GM12878 (cell line): Measurements from ENCODE around the gene FAS. TPM values are rescaled to one million over a fixed set of nuclear protein-coding genes. Genes with fewer than 3 reads are reported as not detected.

Experiments
- ATAC-seq: fragments of 200-7000 bp; cut with Tn5 transposase; 3 replicates; pipeline ENCODE4 v1.9.1; 2020; ENCODE audit warnings: mild to moderate bottlenecking, moderate library complexity
- BruUV-seq: library from RNA; stranded (reverse); fragments of 400-500 nt; replicated peaks from 2 replicates; lab custom pipeline; 2021; lab: Mats Ljungman, UMichigan
- CTCF ChIA-PET: fragments of 300-600 bp; sonication (Branson Sonifier 250); formaldehyde crosslinking; extraction: SDS; loops from one replicate; lab custom pipeline; 2021; ENCODE audit warnings: inconsistent platforms; lab: Yijun Ruan, JAX
- POLR2A ChIA-PET: fragments of 350-600 bp; formaldehyde crosslinking; extraction: SDS; loops from one replicate; lab custom pipeline; 2021; ENCODE audit warnings: inconsistent platforms; lab: Charles Lee
- RAD21 ChIA-PET: fragments of 300-600 bp; sonication (Branson Sonifier 250); formaldehyde crosslinking; loops from one replicate; lab custom pipeline; 2023; ENCODE audit warnings: antibody characterized with exemption; ENCODE audit not compliant: unreplicated experiment; lab: Charles Lee
- SMC1A ChIA-PET: fragments of 300-600 bp; sonication (Branson Sonifier 250); formaldehyde crosslinking; loops from one replicate; lab custom pipeline; 2023; ENCODE audit not compliant: unreplicated experiment, uncharacterized antibody; lab: Charles Lee
- DNase-seq: peaks from one replicate; pipeline ENCODE4 v3.0.0-alpha.2; 2011; ENCODE audit warnings: low read depth, low spot score
- FAIRE-seq: peaks from 3 replicates; lab custom pipeline; 2011; peaks lifted over from hg19 to GRCh38; lab: Jason Lieb, UNC
- H2AFZ ChIP-seq: 2 replicates; pipeline ENCODE4 v1.6.0; 2011; ENCODE audit warnings: low read depth, low read length, control low read depth; ENCODE audit not compliant: control insufficient read depth
- H3K27ac ChIP-seq: 2 replicates; pipeline ENCODE4 v1.5.1; 2011; ENCODE audit warnings: control low read depth; ENCODE audit not compliant: control insufficient read depth, insufficient read depth
- H3K27me3 ChIP-seq, 2 experiments: replicated peaks in 1 of 2; 2 replicates each; pipeline versions ENCODE4 v1.6.0 to v1.6.1; 2011; ENCODE audit warnings: low read length in 1 of 2; ENCODE audit not compliant: control insufficient read depth in 2 of 2, insufficient read depth in 2 of 2
- H3K36me3 ChIP-seq, 2 experiments: 2 replicates each; pipeline ENCODE4 v1.5.1; 2011; ENCODE audit warnings: low read length in 1 of 2; ENCODE audit not compliant: control insufficient read depth in 2 of 2, insufficient read depth in 2 of 2
- H3K4me1 ChIP-seq: 2 replicates; pipeline ENCODE4 v1.6.1; 2011; ENCODE audit warnings: mild to moderate bottlenecking, low read length, moderate library complexity, mixed read lengths; ENCODE audit not compliant: control insufficient read depth, insufficient read depth
- H3K4me2 ChIP-seq: 2 replicates; pipeline ENCODE4 v1.6.0; 2011; ENCODE audit warnings: control low read depth; ENCODE audit not compliant: control insufficient read depth, insufficient read depth
- H3K4me3 ChIP-seq: fragments of 200-600 bp; sonication (generic); 2 replicates; pipeline ENCODE4 v1.5.1; 2016
- H3K79me2 ChIP-seq: 2 replicates; pipeline ENCODE4 v1.6.0; 2011; ENCODE audit warnings: low read length; ENCODE audit not compliant: control insufficient read depth, insufficient read depth
- H3K9ac ChIP-seq: 2 replicates; pipeline ENCODE4 v1.8.0; 2011; ENCODE audit warnings: low read length, control low read depth, mixed read lengths; ENCODE audit not compliant: control insufficient read depth, insufficient read depth
- H3K9me3 ChIP-seq: replicated peaks from 3 replicates; pipeline ENCODE4 v1.5.1; 2011; ENCODE audit warnings: mild to moderate bottlenecking, low read length; ENCODE audit not compliant: control insufficient read depth, insufficient read depth
- H4K20me1 ChIP-seq: 2 replicates; pipeline ENCODE4 v1.6.0; 2011; ENCODE audit not compliant: control insufficient read depth, insufficient read depth
- E4F1 ChIP-seq: fragments of 450-650 bp; IDR thresholded peaks from 2 replicates; pipeline ENCODE4 v1.6.1; 2018; ENCODE audit warnings: borderline replicate concordance, mild to moderate bottlenecking; ENCODE audit not compliant: partially characterized antibody
- MEF2B ChIP-seq: fragments of 450-650 bp; IDR thresholded peaks from 2 replicates; pipeline ENCODE4 v1.6.1; 2018; ENCODE audit warnings: mild to moderate bottlenecking, moderate library complexity; ENCODE audit not compliant: partially characterized antibody, poor library complexity, severe bottlenecking
- RUNX3 ChIP-seq: IDR thresholded peaks from 2 replicates; pipeline ENCODE4 v1.6.1; 2012; ENCODE audit warnings: low read length, inconsistent platforms
- WGBS: methylation state at CpG from one replicate; pipeline ENCODE4 v1.1.6; 2016; ENCODE audit warnings: low lambda C conversion rate; ENCODE audit not compliant: insufficient replicate concordance, insufficient coverage; ENCODE audit errors: missing lambda C conversion rate; 5-methylcytosine and 5-hydroxymethylcytosine counted together
- in situ Hi-C: fragments of 300-500 bp; cut with MboI; formaldehyde crosslinking; loops from 9 replicates; pipeline ENCODE4 v1.14.3; 2018; ENCODE audit warnings: mixed read lengths
- intact Hi-C: fragments of 100-400 bp; cut with micrococcal nuclease; formaldehyde crosslinking; loops from one replicate; pipeline ENCODE4 v1.14.2; 2022; ENCODE audit not compliant: unreplicated experiment
- polyA plus RNA-seq, 11 experiments: library from polyadenylated mRNA; depleted of rRNA in 4 of 11; unstranded in 6 of 11; stranded (reverse) in 5 of 11; fragments of >200 nt; fragmentation: Nextera tagmentation in 4 of 11; fragmentation: Illumina TruSeq in 1 of 11; extraction: Ambion mirVana in 4 of 11; extraction: Trizol in 1 of 11; gene quantifications; 1 replicate in 1 of 11; 2 replicates in 10 of 11; pipeline versions ENCODE4 v1.2.1 to v1.2.3, GENCODE V29; 2011 to 2016; ENCODE audit warnings: inconsistent platforms in 2 of 11, missing spikeins in 2 of 11, low read depth in 1 of 11
- total RNA-seq, 4 experiments: library from RNA; depleted of rRNA in 3 of 4; stranded (reverse); fragments of >200 nt in 3 of 4; fragmentation: Illumina TruSeq in 1 of 4; extraction: Trizol in 1 of 4; gene quantifications; 2 replicates each; pipeline versions ENCODE4 v1.2.1 to v1.2.3, GENCODE V29; 2013 to 2021

FAS gene
- total and polyA plus RNA-seq, 10 of the 15 experiments (the other 5 are each of a cell fraction or from before 2014, with no cell fraction given), result 50.1 to 147 (median 69.9) TPM

GRCh38 chr10:89055159-89055558, 64.6 kb downstream of the FAS start:
- TF ChIP-seq RUNX3, result no peak
- no peak for TF ChIP-seq E4F1
- H3K9me3 ChIP-seq, result no peaks in the 10 kb centered on the region
- H3K4me1 ChIP-seq, result no peaks in the 10 kb centered on the region
- H3K27me3 ChIP-seq, result no peaks in the 10 kb centered on the region
- ChIA-PET SMC1A (interaction anchor here (1.1 to 1.8 kb wide), 4 partner anchors 15 to 26 kb away, joined by 3 to 6 read pairs (median 5); no protein-coding TSS in a partner anchor), CTCF (interaction anchor here (1.0 to 2.2 kb wide), 6 partner anchors 26 to 162 kb away, joined by 3 to 8 read pairs (median 4); no protein-coding TSS in a partner anchor), RAD21 (interaction anchor here (0.7 to 1.2 kb wide), 2 partner anchors 12 to 21 kb away, joined by 3 read pairs; no protein-coding TSS in a partner anchor), POLR2A (no interaction called here)
- FAIRE-seq (no peak), DNase-seq (no peak), ATAC-seq (no peak)
- H3K4me3 ChIP-seq, result no peak overlapping the region
- intact Hi-C loops (no loop called here), in situ Hi-C loops (no loop called here)
- no peak overlapping the region for H3K27ac ChIP-seq
- no peaks in the 10 kb centered on the region for H3K79me2 ChIP-seq
- H4K20me1 ChIP-seq, result no peaks in the 10 kb centered on the region
- no peak overlapping the region for H2AFZ ChIP-seq
- no peak overlapping the region for H3K4me2 ChIP-seq
- BruUV-seq, result no TSS peak
- WGBS, result 79% methylated on average over 5 of the region's 5 CpGs
- no peaks in the 10 kb centered on the region for H3K36me3 ChIP-seq
- H3K9ac ChIP-seq, result no peak overlapping the region

GRCh38 chr10:89062861-89063260, 72.3 kb downstream of the FAS start:
- Histone ChIP-seq H3K79me2 (no peaks in the 10 kb centered on the region), H4K20me1 (no peaks in the 10 kb centered on the region), H3K9me3 (no peaks in the 10 kb centered on the region), H3K4me3 (no peak overlapping the region), H3K4me1 (no peaks in the 10 kb centered on the region), H2AFZ (no peak overlapping the region), H3K9ac (no peak overlapping the region), H3K4me2 (no peak overlapping the region), H3K27ac (no peak overlapping the region), H3K36me3 (no peaks in the 10 kb centered on the region), H3K27me3 (no peaks in the 10 kb centered on the region)
- WGBS, result 0% methylated on average over 1 of the region's 1 CpG
- DNase-seq (no peak), FAIRE-seq (no peak), ATAC-seq (no peak)
- ChIA-PET POLR2A (no interaction called here), CTCF (interaction anchor here (0.6 to 1.5 kb wide), 4 partner anchors 33 to 226 kb away, joined by 3 read pairs; no protein-coding TSS in a partner anchor), RAD21 (interaction anchor here (0.9 kb wide), 1 partner anchor 63 kb away, joined by 3 read pairs; no protein-coding TSS in a partner anchor), SMC1A (interaction anchor here (0.7 to 1.8 kb wide), 3 partner anchors 11 to 81 kb away, joined by 3 to 5 read pairs (median 3); no protein-coding TSS in a partner anchor)
- intact Hi-C loops, result no loop called here
- in situ Hi-C loops, result no loop called here
- no TSS peak for BruUV-seq
- TF ChIP-seq MEF2B, result no peak
- TF ChIP-seq, all 136 proteins: peak for 0
